SK-N-SH treated with all-trans-retinoic acid at 6 μM for 48 hours (cell line): ENCODE results near the gene PUM1.

Source experiments
- ESRRG ChIP-seq: fragments of 250-450 bp; sonication (Bioruptor Pico); IDR thresholded peaks from 2 replicates; pipeline ENCODE4 v1.6.1; 2021; ENCODE audit warnings: mild to moderate bottlenecking
- ISL1 ChIP-seq: fragments of 250-450 bp; sonication (Bioruptor Pico); IDR thresholded peaks from 2 replicates; pipeline ENCODE4 v2.1.2; 2022; ENCODE audit warnings: mild to moderate bottlenecking, moderate library complexity
- PPARA ChIP-seq: fragments of 250-450 bp; sonication (Bioruptor Pico); IDR thresholded peaks from 2 replicates; pipeline ENCODE4 v1.5.0; 2020; ENCODE audit warnings: mild to moderate bottlenecking, borderline replicate concordance
- ZC3H10 ChIP-seq: fragments of 250-450 bp; sonication (Bioruptor Pico); IDR thresholded peaks from 2 replicates; pipeline ENCODE4 v1.5.1; 2021; ENCODE audit warnings: mild to moderate bottlenecking, moderate library complexity
- ZFP3 ChIP-seq: fragments of 250-450 bp; sonication (Bioruptor Pico); IDR thresholded peaks from 2 replicates; pipeline ENCODE4 v1.5.0; 2020; ENCODE audit warnings: mild to moderate bottlenecking, moderate library complexity
- ZNF565 ChIP-seq: fragments of 450-650 bp; formaldehyde crosslinking; conservative IDR thresholded peaks from 2 replicates; pipeline ENCODE4 v1.5.0; 2020; ENCODE audit warnings: low read depth, mild to moderate bottlenecking, moderate library complexity

DNA sequence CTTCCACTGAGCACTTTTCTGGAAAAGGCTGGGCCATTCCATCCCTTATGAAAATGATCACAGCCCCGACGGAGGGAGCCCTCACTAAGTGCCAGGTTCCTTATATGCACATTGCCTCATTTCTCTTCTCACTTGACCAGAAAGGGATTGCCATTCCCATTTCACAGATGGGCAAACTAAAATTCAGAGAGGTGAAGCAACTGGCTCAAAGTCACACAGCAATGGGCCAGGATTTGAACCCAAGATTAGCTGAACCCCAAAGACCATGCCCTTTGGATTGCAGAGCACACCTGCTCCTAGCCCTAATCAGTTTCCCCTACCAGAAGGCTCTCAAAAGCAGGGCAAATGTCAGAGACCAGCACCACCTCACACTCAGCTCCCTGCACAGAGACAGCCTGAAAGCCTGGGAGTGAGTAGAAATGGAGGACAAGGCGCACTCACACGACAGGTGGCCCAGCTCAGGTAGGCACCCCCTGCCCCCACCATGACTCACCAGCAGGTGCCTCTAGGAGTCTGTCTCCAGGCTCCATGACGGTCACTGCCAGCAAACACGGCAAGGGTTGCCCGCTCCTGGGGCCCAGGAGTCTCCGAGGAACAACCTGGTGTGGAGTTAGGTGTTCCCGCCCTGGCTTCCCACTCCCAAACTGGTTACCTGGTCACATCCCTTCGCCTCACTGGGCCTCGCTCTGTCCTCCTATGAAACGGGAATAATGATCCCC, 178.6 kb downstream of the PUM1 start:
- TF ChIP-seq ZNF565 (CRISPR knock-in tag): no peak
- no peak for TF ChIP-seq ISL1 (CRISPR knock-in tag)
- TF ChIP-seq ZFP3 (CRISPR knock-in tag): no peak
- no peak for TF ChIP-seq ESRRG (CRISPR knock-in tag)
- no peak for TF ChIP-seq ZC3H10 (CRISPR knock-in tag)
- no peak for TF ChIP-seq PPARA (CRISPR knock-in tag)
